Sigmoid colon (tissue), 3 donors: ENCODE data around the gene PHKB.
"Not testable (repeated sequence)": the region's sequence is repeated elsewhere in the genome, so short reads cannot be mapped to it uniquely, and the experiment has no call there.

Experiments
- CTCF ChIP-seq, 4 experiments: fragments of 450-650 bp in 3 of 4; fragments of 200-600 bp in 1 of 4; IDR thresholded peaks; one replicate each; pipeline ENCODE4 v1.5.1; 2016 to 2019; ENCODE audit warnings: antibody characterized with exemption in 4 of 4, mild to moderate bottlenecking in 3 of 4, moderate library complexity in 2 of 4
- POLR2A ChIP-seq, 2 donors: fragments of 450-650 bp; IDR thresholded peaks; one replicate each; pipeline ENCODE4 v1.6.1; 2016; ENCODE audit warnings: antibody characterized with exemption in 2 of 2, mild to moderate bottlenecking in 2 of 2, moderate library complexity in 2 of 2

- not testable (repeated sequence) for TF ChIP-seq CTCF, POLR2A (IDR thresholded peaks at IDR 0.05)
These were observed 80.0 kb downstream of the PHKB start for GRCh38 chr16:47541135-47541534.
